RWPE1 (cell line): ENCODE data around the gene KCNA2.

Source experiments
- CTCF ChIA-PET: fragments of 350-600 bp; sonication (Branson Sonifier 250); formaldehyde crosslinking; extraction: SDS; loops from one replicate; lab custom pipeline; 2021; lab: Yijun Ruan, JAX
- POLR2A ChIA-PET: fragments of 400-600 bp; formaldehyde crosslinking; extraction: SDS; loops from one replicate; lab custom pipeline; 2020; ENCODE audit warnings: antibody characterized with exemption; ENCODE audit not compliant: low non-redundant PET; lab: Yijun Ruan, JAX
- DNase-seq: peaks from one replicate; pipeline ENCODE4 v3.0.0; 2012; ENCODE audit warnings: low spot score
- H3K27ac ChIP-seq: fragments of 450-650 bp; 2 replicates; pipeline ENCODE4 v1.5.1; 2017
- TF ChIP-seq, protein P1 (sequence below): fragments of 450-650 bp; conservative IDR thresholded peaks from 2 replicates; pipeline ENCODE4 v1.5.1; 2017; ENCODE audit warnings: low read depth, mild to moderate bottlenecking

Gene KCNA2

GRCh38 chr1:110600716-110601115 is 5.4 kb downstream of the KCNA2 start:
- DNase-seq = no peak
- no peak overlapping the region for H3K27ac ChIP-seq
- CTCF ChIA-PET = no interaction called here
- TF ChIP-seq, protein P1, sequence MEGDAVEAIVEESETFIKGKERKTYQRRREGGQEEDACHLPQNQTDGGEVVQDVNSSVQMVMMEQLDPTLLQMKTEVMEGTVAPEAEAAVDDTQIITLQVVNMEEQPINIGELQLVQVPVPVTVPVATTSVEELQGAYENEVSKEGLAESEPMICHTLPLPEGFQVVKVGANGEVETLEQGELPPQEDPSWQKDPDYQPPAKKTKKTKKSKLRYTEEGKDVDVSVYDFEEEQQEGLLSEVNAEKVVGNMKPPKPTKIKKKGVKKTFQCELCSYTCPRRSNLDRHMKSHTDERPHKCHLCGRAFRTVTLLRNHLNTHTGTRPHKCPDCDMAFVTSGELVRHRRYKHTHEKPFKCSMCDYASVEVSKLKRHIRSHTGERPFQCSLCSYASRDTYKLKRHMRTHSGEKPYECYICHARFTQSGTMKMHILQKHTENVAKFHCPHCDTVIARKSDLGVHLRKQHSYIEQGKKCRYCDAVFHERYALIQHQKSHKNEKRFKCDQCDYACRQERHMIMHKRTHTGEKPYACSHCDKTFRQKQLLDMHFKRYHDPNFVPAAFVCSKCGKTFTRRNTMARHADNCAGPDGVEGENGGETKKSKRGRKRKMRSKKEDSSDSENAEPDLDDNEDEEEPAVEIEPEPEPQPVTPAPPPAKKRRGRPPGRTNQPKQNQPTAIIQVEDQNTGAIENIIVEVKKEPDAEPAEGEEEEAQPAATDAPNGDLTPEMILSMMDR = no peak
- POLR2A ChIA-PET = no interaction called here

GRCh38 chr1:110597966-110598365 is 8.2 kb downstream of the KCNA2 start:
- ChIA-PET POLR2A (no interaction called here), CTCF (no interaction called here)
- DNase-seq = no peak
- TF ChIP-seq, protein P1 = no peak
- no peak overlapping the region for H3K27ac ChIP-seq

DNA sequence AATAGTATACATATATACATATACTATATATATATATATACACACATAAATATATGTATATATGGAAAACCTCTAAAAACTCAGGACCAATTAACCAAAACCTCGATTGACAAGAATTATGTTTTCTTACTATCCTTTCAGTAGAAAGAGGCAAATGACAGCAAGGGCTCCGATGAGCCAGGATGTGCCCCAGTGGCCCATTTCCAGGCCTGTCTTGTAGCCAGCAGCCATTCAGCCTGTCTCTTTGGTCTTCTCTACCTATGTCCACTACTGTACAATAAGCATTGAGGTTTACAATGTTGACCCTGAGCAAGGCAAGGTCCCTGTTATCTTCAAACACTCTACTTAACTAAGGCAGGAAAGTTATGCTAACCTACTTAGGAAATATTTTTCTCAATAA is 9.8 kb downstream of the KCNA2 start:
- CTCF ChIA-PET = no interaction called here
- no peak for DNase-seq
- POLR2A ChIA-PET = no interaction called here
- H3K27ac ChIP-seq = no peak overlapping the region
- TF ChIP-seq, protein P1 = no peak

- TF ChIP-seq, protein P1 = no peak
- ChIA-PET POLR2A (no interaction called here), CTCF (interaction anchor here (0.7 kb wide), 1 partner anchor 566 kb away, joined by 3 read pairs; no protein-coding TSS in a partner anchor)
- no peak overlapping the region for H3K27ac ChIP-seq
- no peak for DNase-seq
Observed at GRCh38 chr1:110595353-110595710, 10.8 kb downstream of the KCNA2 start.

DNA sequence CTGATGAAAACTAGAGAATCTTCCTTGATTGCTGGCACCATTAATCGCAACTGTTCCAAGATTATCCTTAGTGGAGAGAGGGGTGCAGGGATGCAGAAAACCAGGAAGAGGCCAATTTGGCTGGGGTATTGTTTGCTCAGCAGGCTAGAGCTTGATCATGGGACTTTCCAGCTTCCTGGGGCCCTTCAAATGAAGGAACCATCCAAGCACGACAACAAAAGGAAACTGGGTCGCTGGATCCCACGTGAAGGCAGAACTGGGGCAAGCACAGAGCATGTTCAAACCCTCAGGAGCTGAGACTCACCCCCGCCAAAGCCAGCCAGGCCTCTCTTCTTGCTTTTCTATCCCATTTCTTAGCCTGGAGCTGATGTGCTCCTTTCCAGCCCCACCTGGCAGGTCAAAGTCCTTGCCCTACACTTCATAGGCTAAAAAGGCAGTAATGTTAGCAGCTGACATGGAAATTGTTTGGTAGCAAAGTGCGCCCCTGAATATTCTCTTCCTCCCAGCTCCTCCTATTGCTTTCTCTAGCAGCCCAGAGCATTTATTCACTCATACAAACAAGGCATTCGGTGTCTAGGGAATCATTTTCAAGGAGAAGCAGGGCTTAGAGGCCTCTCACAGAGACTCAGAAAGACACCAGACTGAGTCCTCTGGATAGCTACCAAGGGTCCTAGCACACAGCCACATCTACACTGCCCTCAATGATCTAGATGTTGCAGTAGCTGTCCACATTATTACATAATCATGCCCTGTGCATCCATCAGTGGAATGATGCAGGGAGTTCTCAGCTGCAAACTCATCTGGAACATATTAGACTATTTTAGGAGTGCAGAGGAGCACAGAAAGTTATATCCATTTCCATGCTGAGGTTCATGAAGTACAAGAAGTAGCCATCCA is 11.5 kb downstream of the KCNA2 start:
- TF ChIP-seq, protein P1 = no peak
- CTCF ChIA-PET = no interaction called here
- no peak overlapping the region for H3K27ac ChIP-seq

DNA sequence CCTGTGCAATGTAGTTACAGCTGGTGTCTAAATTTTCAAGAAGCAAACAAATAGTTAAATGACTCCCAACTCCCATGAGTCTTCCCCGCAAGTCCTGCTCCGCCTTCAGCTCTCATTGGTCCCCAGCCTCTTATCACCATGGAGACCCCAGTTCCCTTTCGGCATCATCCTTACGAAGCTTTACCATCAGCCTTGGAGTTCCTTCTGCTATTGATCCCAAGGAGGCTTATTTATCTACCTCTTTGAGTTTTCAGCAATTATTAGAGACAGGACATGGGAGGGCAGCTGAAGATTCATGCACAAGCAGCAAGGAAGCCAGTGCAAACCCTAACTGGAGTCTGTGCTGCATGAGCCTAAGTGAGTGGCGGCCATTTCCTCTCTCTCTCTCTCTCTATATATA is 12.3 kb downstream of the KCNA2 start:
- no peak overlapping the region for H3K27ac ChIP-seq
- TF ChIP-seq, protein P1 = no peak
- no peak for DNase-seq
- CTCF ChIA-PET = interaction anchor here (0.7 kb wide), 1 partner anchor 172 kb away, joined by 3 read pairs; no protein-coding TSS in a partner anchor
- POLR2A ChIA-PET = no interaction called here

More for the DNA sequence above, 11.5 kb downstream of the KCNA2 start:
- POLR2A ChIA-PET = no interaction called here
- no peak for DNase-seq
